ENCODE results near the gene CLSTN1. TPM values are rescaled to one million over a fixed set of nuclear protein-coding genes. Genes with fewer than 3 reads are reported as not detected.
A peak's percentile ranks its signal among the peaks of the same experiment; 100 is the strongest.
"Not testable (repeated sequence)": the region's sequence is repeated elsewhere in the genome, so short reads cannot be mapped to it uniquely, and the experiment has no call there.

Gene CLSTN1
- total RNA-seq, 1 donor from 2014 or later: 48.0 TPM

DNA sequence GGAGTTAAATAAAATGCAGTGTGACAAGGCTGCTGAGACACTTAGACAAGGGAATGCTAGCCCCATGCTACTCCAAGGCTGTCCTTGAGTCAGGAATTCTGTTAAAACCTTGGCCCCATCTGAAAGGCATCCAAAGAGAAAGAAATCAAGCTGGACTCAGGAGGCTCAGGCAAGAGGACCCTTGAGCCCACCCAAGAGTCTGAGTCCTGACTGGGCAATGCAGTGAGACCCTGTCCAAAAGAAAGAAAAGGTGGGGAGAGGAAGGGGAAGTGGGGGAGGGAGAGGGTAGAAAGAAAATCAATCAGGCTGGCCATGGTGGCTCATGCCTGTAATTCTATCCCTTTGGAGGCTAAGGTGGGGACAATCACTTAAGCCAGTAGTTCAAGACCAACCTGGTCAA is 26.7 kb downstream of the CLSTN1 start:
- DNase-seq (ENCODE audit: low spot score): no peak
- H3K27me3 Mint-ChIP-seq (ENCODE audit: insufficient read depth): no peaks in the 10 kb centered on the region
- H3K4me3 Mint-ChIP-seq: no peak overlapping the region
- H3K4me1 Mint-ChIP-seq (ENCODE audit: low read depth): peaks cover 39% of the 10 kb centered on the region
- no peaks in the 10 kb centered on the region for H3K9me3 Mint-ChIP-seq
- no peak overlapping the region for H3K27ac Mint-ChIP-seq
- intact Hi-C loops (cut with micrococcal nuclease): no loop called here
- peaks cover 5% of the 10 kb centered on the region for H3K36me3 Mint-ChIP-seq (ENCODE audit: low read depth)

DNA sequence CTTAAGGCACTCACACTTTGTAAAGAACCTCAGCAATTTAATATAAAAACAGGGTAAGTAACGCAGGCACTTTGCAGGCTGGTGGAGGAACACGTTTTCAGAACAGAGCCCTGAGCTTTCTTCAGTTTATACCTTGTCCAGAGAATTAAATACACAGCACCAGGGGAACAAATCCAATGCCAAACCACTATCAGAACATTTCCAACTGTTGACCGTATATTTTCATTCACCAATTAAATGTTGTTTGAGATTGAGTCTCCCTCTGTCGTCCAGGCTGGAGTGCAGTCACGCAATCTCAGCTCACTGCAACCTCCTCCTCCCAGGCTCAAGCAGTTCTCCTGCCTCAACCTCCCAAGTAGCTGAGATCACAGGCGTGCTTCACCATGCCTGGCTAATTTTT is 29.7 kb downstream of the CLSTN1 start:
- H3K4me3 Mint-ChIP-seq: no peak overlapping the region
- H3K9me3 Mint-ChIP-seq: no peaks in the 10 kb centered on the region
- no peak for DNase-seq (ENCODE audit: low spot score)
- intact Hi-C loops (cut with micrococcal nuclease): no loop called here
- peaks cover 37% of the 10 kb centered on the region for H3K4me1 Mint-ChIP-seq (ENCODE audit: low read depth)
- H3K36me3 Mint-ChIP-seq (ENCODE audit: low read depth): peaks cover 3% of the 10 kb centered on the region
- no peak overlapping the region for H3K27ac Mint-ChIP-seq
- H3K27me3 Mint-ChIP-seq (ENCODE audit: insufficient read depth): no peaks in the 10 kb centered on the region

GRCh38 chr1:9793291-9793690 is 30.5 kb downstream of the CLSTN1 start:
- Mint-ChIP-seq H3K36me3 (ENCODE audit: low read depth) (peaks cover 3% of the 10 kb centered on the region), H3K27me3 (ENCODE audit: insufficient read depth) (no peaks in the 10 kb centered on the region), H3K4me1 (ENCODE audit: low read depth) (peaks cover 34% of the 10 kb centered on the region), H3K9me3 (no peaks in the 10 kb centered on the region), H3K4me3 (no peak overlapping the region), H3K27ac (no peak overlapping the region)
- intact Hi-C loops (cut with micrococcal nuclease): no loop called here
- no peak for DNase-seq (ENCODE audit: low spot score)

GRCh38 chr1:9792156-9793042 is 31.4 kb downstream of the CLSTN1 start:
- Mint-ChIP-seq H3K36me3 (ENCODE audit: low read depth) (peaks cover 3% of the 10 kb centered on the region), H3K4me1 (ENCODE audit: low read depth) (peaks cover 34% of the 10 kb centered on the region), H3K4me3 (no peak overlapping the region), H3K27me3 (ENCODE audit: insufficient read depth) (no peaks in the 10 kb centered on the region), H3K27ac (no peak overlapping the region), H3K9me3 (no peaks in the 10 kb centered on the region)
- no peak for DNase-seq (ENCODE audit: low spot score)
- intact Hi-C loops (cut with micrococcal nuclease): no loop called here

DNA sequence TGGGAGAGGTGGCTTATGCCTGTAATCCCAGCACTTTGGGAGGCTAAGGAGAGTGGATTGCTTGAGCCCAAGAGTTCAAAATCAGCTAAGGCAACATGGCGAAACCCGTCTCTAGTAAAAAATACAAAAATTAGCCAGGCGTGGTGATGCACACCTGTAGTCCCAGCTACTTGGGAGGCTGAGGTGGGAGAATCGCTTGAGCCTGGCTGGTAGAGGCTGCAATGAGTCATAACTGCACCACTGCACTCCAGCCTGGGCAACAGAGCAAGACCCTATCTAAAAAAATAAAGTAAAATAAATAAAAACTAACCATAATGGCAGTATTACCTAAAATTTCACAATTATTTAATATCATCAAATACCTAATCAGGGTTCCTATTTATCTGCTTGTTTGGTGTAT is 34.1 kb downstream of the CLSTN1 start:
- H3K36me3 Mint-ChIP-seq (ENCODE audit: low read depth); H3K27me3 Mint-ChIP-seq (ENCODE audit: insufficient read depth); intact Hi-C loops (cut with micrococcal nuclease); H3K9me3 Mint-ChIP-seq; DNase-seq (ENCODE audit: low spot score); H3K27ac Mint-ChIP-seq; H3K4me3 Mint-ChIP-seq: not testable (repeated sequence)
- H3K4me1 Mint-ChIP-seq (ENCODE audit: low read depth): peaks cover 36% of the 10 kb centered on the region

- peak; percentile 44 for DNase-seq (ENCODE audit: low spot score)
- H3K27me3 Mint-ChIP-seq (ENCODE audit: insufficient read depth): no peaks in the 10 kb centered on the region
- H3K4me3 Mint-ChIP-seq: peak overlapping the region; percentile 63
- intact Hi-C loops (cut with micrococcal nuclease): loop anchor here (1.0 kb wide), 1 partner anchor 13 kb away; no protein-coding TSS in a partner anchor
- H3K36me3 Mint-ChIP-seq (ENCODE audit: low read depth): peaks cover 3% of the 10 kb centered on the region
- peak overlapping the region; percentile 41 for H3K27ac Mint-ChIP-seq
- H3K4me1 Mint-ChIP-seq (ENCODE audit: low read depth): peaks cover 41% of the 10 kb centered on the region
- H3K9me3 Mint-ChIP-seq: no peaks in the 10 kb centered on the region
These were observed 36.1 kb downstream of the CLSTN1 start for GRCh38 chr1:9787702-9788101.

- intact Hi-C loops (cut with micrococcal nuclease): loop anchor here (2.0 kb wide), 1 partner anchor 157 kb away; the partner anchor contains the start of genes LZIC and NMNAT1
- peaks cover 38% of the 10 kb centered on the region for H3K4me1 Mint-ChIP-seq (ENCODE audit: low read depth)
- DNase-seq (ENCODE audit: low spot score): no peak
- H3K27me3 Mint-ChIP-seq (ENCODE audit: insufficient read depth): no peaks in the 10 kb centered on the region
- H3K4me3 Mint-ChIP-seq: no peak overlapping the region
- H3K27ac Mint-ChIP-seq: no peak overlapping the region
- no peaks in the 10 kb centered on the region for H3K36me3 Mint-ChIP-seq (ENCODE audit: low read depth)
- no peaks in the 10 kb centered on the region for H3K9me3 Mint-ChIP-seq
These were observed 38.4 kb downstream of the CLSTN1 start for GRCh38 chr1:9785406-9785805.

DNA sequence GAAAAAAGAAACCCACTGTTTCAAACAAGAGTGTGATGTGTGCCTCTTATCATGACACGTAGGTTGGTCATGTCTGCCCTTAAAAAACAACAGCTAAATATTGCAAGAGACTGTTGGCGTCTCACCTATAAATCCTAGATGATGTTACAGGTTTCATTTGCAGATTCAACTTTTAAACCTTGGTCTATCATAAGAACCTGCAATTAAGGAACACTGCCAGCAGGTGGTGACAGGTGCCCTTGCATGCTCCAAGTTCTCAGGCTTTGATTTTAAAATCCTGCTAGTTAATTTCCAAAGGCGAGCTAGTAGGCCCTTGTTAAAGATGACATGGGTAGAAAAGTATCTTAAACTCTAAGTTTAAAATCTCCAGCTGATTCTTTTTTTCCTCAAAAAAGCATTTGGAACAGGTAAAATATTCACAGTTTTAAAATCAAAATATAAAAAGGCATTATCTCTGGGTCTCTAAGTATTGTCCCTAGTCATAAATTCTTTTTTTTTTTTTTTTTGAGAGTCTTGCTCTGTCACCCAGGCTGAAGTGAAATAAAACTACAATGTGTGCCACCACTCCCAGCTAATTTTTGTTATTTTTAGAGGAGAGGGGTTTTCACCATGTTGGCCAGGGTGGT is 39.1 kb downstream of the CLSTN1 start:
- no peaks in the 10 kb centered on the region for H3K9me3 Mint-ChIP-seq
- H3K4me1 Mint-ChIP-seq (ENCODE audit: low read depth): peaks cover 37% of the 10 kb centered on the region
- no peaks in the 10 kb centered on the region for H3K27me3 Mint-ChIP-seq (ENCODE audit: insufficient read depth)
- no peak overlapping the region for H3K4me3 Mint-ChIP-seq
- no peaks in the 10 kb centered on the region for H3K36me3 Mint-ChIP-seq (ENCODE audit: low read depth)
- no peak overlapping the region for H3K27ac Mint-ChIP-seq
- DNase-seq (ENCODE audit: low spot score): peak; percentile 50
- intact Hi-C loops (cut with micrococcal nuclease): loop anchor here (1.0 to 2.0 kb wide), 3 partner anchors 39 to 158 kb away; partner anchors contain the start of genes CLSTN1, LZIC and NMNAT1

GRCh38 chr1:9782897-9783296 is 40.9 kb downstream of the CLSTN1 start:
- no peak overlapping the region for H3K27ac Mint-ChIP-seq
- DNase-seq (ENCODE audit: low spot score): no peak
- intact Hi-C loops (cut with micrococcal nuclease): no loop called here
- no peaks in the 10 kb centered on the region for H3K27me3 Mint-ChIP-seq (ENCODE audit: insufficient read depth)
- H3K36me3 Mint-ChIP-seq (ENCODE audit: low read depth): no peaks in the 10 kb centered on the region
- H3K4me3 Mint-ChIP-seq: no peak overlapping the region
- peaks cover 25% of the 10 kb centered on the region for H3K4me1 Mint-ChIP-seq (ENCODE audit: low read depth)
- H3K9me3 Mint-ChIP-seq: no peaks in the 10 kb centered on the region

DNA sequence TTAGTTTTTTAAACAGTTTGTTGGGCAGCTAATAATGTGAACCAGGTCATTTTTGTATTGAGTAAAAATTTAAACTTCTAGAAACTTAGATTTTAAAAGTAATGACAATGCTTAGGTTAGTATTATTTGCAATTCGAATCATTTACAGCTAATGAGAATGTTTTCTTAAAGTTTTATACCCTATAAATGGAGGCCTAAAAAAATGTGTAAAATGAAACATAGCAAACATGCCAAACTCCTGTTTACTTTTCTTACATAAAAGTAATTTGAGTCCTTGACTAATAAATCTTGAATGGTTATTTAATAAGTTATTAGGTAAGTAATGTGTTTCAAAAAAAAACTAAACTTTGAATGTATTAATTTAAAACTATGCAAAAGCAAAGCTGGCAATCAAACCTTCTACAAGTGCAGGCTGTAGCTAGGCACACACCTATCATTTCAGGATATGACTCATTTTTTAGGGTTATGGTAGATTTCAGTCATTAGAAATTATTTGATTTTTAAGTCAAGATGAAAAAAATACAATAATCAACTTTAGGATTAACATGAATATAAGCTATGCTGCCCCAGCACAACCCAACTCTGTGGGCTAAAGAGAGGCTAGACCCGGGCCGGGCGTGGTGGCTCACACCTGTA is 41.5 kb downstream of the CLSTN1 start:
- no peaks in the 10 kb centered on the region for H3K36me3 Mint-ChIP-seq (ENCODE audit: low read depth)
- intact Hi-C loops (cut with micrococcal nuclease): no loop called here
- no peaks in the 10 kb centered on the region for H3K9me3 Mint-ChIP-seq
- no peaks in the 10 kb centered on the region for H3K27me3 Mint-ChIP-seq (ENCODE audit: insufficient read depth)
- H3K27ac Mint-ChIP-seq: no peak overlapping the region
- no peak overlapping the region for H3K4me3 Mint-ChIP-seq
- no peak for DNase-seq (ENCODE audit: low spot score)
- peaks cover 20% of the 10 kb centered on the region for H3K4me1 Mint-ChIP-seq (ENCODE audit: low read depth)

GRCh38 chr1:9780554-9781110 is 43.1 kb downstream of the CLSTN1 start:
- DNase-seq (ENCODE audit: low spot score): no peak
- Mint-ChIP-seq H3K9me3 (no peaks in the 10 kb centered on the region), H3K36me3 (ENCODE audit: low read depth) (peaks cover 3% of the 10 kb centered on the region), H3K27ac (no peak overlapping the region), H3K4me1 (ENCODE audit: low read depth) (peaks cover 11% of the 10 kb centered on the region), H3K27me3 (ENCODE audit: insufficient read depth) (no peaks in the 10 kb centered on the region), H3K4me3 (no peak overlapping the region)
- intact Hi-C loops (cut with micrococcal nuclease): no loop called here

DNA sequence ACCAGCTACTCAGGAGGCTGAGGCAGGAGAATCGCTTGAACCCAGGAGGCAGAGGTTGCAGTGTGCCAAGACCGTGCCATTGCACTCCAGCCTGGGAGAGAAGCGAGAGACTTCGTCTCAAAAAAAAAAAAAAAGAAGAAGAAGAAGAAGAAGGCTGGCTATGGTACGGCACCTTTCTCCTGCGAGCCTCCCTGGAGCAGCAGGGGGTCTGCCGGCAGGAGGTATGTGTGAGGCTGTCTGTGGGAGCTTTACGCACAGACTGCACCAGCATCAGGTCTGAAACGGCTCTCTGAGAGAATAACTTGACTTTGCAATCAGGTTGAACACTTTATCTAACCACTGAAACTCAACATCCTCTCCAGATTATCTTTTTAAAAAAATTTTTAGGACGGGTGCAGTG is 44.9 kb downstream of the CLSTN1 start:
- H3K27me3 Mint-ChIP-seq (ENCODE audit: insufficient read depth): no peaks in the 10 kb centered on the region
- intact Hi-C loops (cut with micrococcal nuclease): no loop called here
- H3K36me3 Mint-ChIP-seq (ENCODE audit: low read depth): peaks cover 3% of the 10 kb centered on the region

DNA sequence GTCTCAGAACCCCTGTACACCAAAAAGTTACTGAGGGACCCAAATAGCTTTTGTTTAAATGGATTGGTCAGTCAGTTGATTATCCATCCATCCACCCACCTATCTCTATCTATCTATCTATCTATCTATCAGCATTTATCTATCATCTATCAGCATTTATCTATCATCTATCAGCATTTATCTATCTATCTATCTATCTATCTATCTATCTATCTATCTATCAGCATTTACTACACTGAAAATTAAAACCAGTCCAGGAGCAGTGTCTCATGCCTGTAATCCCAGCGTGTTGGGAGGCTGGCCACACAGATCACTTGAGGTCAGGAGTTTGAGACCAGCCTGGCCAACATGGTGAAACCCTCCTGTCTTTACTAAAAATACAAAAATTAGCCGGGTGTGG is 47.1 kb downstream of the CLSTN1 start:
- intact Hi-C loops (cut with micrococcal nuclease): no loop called here
- no peaks in the 10 kb centered on the region for H3K27me3 Mint-ChIP-seq (ENCODE audit: insufficient read depth)
- DNase-seq (ENCODE audit: low spot score): no peak
- H3K4me3 Mint-ChIP-seq: no peak overlapping the region
- H3K36me3 Mint-ChIP-seq (ENCODE audit: low read depth): peaks cover 11% of the 10 kb centered on the region
- H3K27ac Mint-ChIP-seq: no peak overlapping the region
- no peaks in the 10 kb centered on the region for H3K9me3 Mint-ChIP-seq
- H3K4me1 Mint-ChIP-seq (ENCODE audit: low read depth): peaks cover 11% of the 10 kb centered on the region

More for the DNA sequence above, 44.9 kb downstream of the CLSTN1 start:
- H3K27ac Mint-ChIP-seq: no peak overlapping the region
- H3K9me3 Mint-ChIP-seq: no peaks in the 10 kb centered on the region
- H3K4me3 Mint-ChIP-seq: no peak overlapping the region
- peaks cover 11% of the 10 kb centered on the region for H3K4me1 Mint-ChIP-seq (ENCODE audit: low read depth)
- no peak for DNase-seq (ENCODE audit: low spot score)

Data from activated T-helper 1 cell treated with anti-CD3 and anti-CD28 coated beads, Interleukin-12 subunit alpha, Interleukin-12 subunit beta, Interleukin-2, Interleukin-4 antibody, amounts not matched to agents 30 ng/mL and 10 ng/mL and 1 ng/mL, durations not matched to agents 14 hours and 24 hours and 36 hours (primary cell).